NCI-H2107 treated with DMSO at 0.1 percent for 48 hours (cell line): ENCODE results near the gene CDH23.

Source experiments
- DNase-seq: peaks from one replicate; lab custom pipeline; 2025; ENCODE audit not compliant: unreplicated experiment; lab: John Stamatoyannopoulos, UW

CDH23 gene

GRCh38 chr10:71554671-71555070 lies 158.0 kb downstream of the CDH23 start:
- no peak for DNase-seq

- DNase-seq = no peak
Observed at GRCh38 chr10:71555087-71555723, 158.5 kb downstream of the CDH23 start.

GRCh38 chr10:71555724-71556119 lies 159.0 kb downstream of the CDH23 start:
- DNase-seq = no peak

DNA sequence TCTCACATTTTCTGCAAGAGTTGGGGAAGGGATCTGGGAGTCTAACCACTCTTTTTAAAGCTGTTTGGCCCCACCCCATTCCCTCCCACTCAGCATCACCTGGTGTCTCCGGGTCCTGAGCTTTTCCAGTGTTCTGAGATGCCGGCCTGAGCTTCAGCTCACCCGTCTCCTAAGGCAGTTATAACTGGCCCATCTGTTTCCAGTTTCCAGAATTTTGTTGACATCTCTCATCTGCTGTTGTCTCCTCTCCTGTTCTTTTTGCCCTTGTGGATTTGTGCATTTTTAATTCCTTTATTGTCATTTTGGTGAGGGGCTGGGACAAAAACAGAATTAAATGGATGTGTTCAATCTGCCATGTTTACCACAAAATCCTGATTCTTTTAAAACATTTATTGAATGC lies 162.3 kb downstream of the CDH23 start:
- DNase-seq = no peak

- DNase-seq = no peak
Observed at GRCh38 chr10:71561003-71561574, 164.4 kb downstream of the CDH23 start.

DNA sequence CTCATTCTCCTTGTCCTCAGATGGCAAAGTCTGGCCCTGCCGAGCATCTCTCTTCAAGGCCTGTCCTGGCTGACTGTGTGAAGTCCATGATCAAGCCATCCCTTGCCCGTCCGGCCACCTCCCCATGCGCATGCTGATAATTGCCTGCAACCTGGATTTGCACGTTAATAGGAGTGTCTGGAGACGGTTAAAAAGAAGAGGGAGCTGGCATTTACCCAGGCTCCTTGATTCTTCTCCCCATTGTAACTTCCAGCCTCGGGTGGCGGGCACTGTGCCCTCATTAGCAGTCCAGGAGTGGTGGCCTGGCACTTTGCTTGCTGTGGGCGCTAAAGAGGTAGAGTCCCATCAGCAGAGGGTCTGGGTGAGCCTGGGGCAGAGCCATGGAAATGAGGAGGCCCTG lies 165.5 kb downstream of the CDH23 start:
- DNase-seq = no peak

- no peak for DNase-seq
Observed at GRCh38 chr10:71562904-71563303, 166.2 kb downstream of the CDH23 start.

DNA sequence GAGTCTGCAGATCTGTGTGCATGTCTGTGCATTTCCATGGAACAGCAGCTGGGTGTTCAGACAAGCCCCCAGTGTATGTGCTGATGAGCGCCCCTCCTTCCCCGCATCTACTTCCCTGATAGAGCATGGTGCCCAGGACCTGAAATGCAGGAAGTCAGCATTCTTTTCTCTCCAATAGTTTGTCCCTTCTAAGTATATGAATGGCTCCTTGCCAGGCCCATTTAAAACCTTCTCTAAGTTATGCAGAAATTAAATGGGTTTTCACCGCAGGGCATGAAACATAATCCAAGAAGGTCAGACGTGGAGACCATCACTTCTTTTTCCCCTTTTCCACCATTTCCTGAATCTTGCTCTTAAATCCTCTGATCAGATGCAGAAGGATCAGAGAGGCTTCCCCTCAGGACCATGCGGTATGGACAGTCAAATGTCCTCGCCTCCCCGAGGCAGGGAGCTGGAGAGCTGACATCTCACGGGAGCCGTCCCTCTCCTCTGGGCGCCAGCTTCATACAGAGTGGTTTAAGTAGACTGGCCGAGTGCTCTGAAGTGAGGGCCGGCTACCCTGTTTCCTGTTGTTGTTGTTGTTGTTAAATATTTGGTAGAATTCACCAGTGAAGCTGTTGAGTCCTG lies 167.6 kb downstream of the CDH23 start:
- no peak for DNase-seq

DNA sequence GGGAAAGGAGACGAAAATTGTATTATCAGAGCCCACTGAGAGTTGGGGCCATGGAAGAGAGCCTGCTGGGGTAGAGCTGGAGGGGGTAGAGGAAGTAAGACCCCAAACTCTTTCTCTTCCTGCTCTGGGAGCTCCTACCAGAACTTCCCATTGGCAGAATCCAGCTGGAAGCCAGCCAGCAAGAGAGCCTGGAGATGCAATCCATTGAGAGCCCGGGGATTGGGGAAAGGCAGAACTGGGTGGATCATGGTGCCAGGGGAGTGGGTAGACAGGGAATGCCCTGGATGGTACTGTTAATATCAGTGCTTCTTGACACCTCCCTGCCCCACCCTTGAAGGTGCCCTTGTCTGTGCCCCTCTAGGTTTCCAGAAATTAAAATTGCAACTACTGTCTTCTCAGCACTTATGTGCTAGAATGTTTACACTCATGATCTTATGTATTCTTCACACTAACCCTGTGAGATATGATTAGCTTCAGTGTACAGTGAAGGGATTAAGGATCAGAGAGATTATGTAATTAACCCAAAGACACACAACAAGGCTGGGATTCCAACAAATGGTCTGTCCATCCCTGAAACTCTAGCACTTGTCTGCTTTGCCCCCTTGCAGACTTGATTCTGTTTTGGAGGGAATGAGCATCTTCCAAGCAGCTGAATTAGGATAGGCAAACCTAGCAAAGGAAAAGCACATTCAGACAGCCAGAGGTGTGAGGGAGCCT lies 168.7 kb downstream of the CDH23 start:
- no peak for DNase-seq

DNA sequence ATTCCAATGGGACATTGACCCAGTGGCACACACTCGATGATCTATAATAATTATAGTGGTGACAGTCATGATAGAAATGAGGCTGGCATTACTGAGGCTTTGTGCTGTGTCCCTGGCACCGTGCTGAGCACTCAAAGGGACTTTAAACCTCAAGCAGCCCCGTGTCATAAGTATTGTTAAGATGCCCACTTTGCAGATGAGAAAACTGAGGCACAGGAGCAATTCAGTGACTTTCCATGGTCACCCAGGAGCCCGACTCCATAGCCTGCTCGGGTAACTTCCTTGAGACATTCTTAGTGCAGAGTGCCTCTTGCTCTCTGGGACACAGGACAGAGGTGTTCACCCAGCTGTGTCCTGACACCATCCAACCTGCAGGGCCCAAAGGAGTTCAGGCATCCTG lies 170.3 kb downstream of the CDH23 start:
- DNase-seq = no peak

DNA sequence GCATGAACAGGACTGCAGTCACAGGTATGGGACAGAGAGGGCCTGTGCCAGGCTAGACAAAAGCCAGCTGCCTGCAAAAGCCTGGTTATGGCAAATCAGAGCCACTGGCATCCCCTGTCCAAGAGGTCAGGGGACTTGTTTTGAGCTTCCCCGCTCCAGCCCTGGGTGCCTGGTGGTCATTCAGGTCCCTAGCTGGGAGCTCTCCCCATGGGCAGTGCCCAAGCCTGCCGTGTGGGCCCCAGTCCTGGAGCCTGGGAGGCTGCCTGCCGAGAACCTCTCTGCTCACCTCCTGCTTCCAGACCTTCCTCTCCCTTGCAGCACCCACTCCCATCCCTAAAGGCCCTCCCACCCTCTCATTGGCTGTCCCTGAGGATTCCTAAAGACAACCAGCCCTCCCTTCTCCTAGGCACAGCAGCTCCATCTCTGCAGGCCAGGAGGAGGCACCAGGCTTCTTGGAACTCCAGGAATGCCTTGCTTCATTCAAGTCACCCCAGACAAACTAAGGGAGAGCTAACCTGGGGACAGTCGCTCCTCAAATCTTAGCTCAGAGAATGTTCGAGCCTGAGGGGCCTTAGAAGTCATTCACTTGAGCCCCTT lies 172.3 kb downstream of the CDH23 start:
- no peak for DNase-seq

DNA sequence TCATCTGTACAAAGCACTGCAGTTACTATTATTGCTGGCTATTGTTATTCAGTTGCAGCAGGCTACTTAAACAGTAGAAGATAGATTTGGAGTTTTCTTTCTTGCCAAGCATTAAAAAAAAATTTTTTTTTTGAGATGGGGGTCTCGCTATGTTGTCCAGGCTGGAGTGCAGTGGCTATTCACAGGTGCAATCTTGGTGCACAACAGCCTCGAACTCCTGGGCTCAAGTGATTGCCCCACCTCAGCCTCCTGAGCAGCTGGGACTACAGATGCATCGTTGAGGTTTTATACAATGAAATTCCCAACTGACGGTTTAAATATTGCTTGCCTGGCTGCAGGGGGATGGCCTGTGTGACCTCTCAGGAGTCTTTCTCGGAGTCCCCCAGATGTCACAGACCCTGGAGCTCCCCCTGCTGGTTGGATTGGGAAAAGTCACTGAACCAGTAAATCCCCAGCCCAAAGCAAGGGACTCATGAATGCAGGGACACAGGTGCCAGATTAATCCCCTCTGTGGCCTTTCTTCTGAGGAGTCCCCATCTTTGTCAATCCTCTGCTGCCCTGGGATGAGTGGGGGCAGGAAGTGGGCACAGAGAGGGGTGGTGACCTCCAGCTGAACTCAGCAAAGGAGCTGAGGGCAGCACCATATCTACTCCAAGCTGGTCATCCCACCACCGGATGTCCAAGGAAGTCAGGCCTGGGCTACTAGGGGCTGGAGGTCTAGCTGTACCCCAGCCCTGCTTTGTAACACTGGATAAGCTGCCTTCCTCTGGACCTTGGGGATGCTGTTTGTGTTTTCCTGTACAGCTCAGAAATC lies 173.3 kb downstream of the CDH23 start:
- peak; percentile 28 for DNase-seq

GRCh38 chr10:71571460-71572175 lies 174.9 kb downstream of the CDH23 start:
- DNase-seq = no peak

DNA sequence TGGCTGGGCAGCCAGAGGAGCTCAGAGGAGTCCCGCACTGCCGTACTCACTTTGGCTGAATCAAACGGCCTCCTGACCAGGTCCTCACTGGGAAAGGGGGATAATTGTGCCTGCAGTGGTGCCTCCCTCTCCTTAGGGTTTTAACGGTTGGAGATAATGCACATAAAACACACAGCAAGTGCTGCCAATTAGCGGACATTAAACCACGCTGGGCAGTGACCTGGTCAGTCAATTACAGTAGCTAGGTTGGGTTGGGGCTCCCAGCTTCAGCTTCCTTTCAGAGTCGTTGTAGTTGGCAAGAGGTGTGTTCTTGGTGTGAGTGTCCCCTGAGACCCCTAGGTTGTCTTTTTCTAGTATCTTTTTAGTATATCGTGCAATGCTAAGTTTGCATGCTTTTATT lies 176.2 kb downstream of the CDH23 start:
- DNase-seq = no peak

- no peak for DNase-seq
Observed at GRCh38 chr10:71573562-71574518, 177.1 kb downstream of the CDH23 start.

- no peak for DNase-seq
Observed at GRCh38 chr10:71575451-71575850, 178.7 kb downstream of the CDH23 start.

DNA sequence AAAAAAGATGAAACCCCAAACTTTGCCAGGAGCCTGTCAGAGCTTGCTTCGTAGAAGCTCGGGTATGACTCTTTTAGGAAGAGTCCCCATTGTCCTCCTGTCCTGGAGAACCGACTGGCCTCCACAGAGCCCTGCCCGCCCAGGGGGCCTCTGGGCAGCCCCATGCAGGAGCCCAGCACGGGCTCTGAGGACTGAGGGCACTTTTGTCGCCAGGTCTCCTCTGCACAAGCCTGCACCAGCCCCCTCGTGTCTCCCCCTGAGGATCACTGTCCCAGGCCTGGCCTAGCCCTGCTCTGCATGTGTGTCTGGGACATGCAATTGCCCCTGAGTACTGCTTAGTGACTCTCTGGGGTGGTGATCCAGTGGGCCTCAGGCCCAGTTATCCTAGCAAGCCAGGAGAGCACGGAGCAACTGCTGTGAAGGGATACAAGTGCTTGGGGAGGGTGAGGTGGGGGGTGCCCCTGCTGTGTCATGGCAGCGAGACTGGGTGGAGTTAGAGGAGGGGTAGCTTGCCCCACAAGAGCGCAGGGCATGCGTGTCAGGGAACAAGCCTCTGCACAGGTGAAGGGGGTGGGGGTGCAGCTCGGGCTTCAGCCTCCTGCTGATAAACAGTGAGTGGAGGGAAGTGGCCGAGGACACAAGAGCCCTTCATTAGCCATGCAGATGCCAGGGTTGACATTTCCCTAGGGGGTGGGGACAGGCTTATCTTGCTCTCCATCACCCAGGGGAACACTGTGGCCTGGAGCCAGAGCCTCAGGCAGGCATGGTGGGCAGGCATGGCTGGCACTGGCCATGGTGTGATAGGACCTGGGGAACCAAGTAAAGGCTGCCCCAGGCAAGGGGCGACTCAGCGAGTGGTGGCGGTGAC lies 179.4 kb downstream of the CDH23 start:
- DNase-seq = peak; percentile 25

- DNase-seq = no peak
Observed at GRCh38 chr10:71576842-71577241, 180.1 kb downstream of the CDH23 start.
